Measurements from ENCODE around the gene SLC22A4. TPM values are rescaled to one million over a fixed set of nuclear protein-coding genes. Genes with fewer than 3 reads are reported as not detected.
A peak's percentile ranks its signal among the peaks of the same experiment; 100 is the strongest.

Gene SLC22A4
- total RNA-seq, 1 donor from 2014 or later, result 0.48 TPM

GRCh38 chr5:132365213-132365612 is 71.0 kb downstream of the SLC22A4 start:
- H3K27ac Mint-ChIP-seq, result peak overlapping the region; percentile 81

GRCh38 chr5:132368186-132368585 is 74.0 kb downstream of the SLC22A4 start:
- peaks cover 6% of the 10 kb centered on the region for H3K36me3 Mint-ChIP-seq (ENCODE audit: insufficient read depth)
- H3K4me1 Mint-ChIP-seq (ENCODE audit: low read depth), result peaks cover 19% of the 10 kb centered on the region
- no peak for TF ChIP-seq CTCF (IDR thresholded peaks at IDR 0.05; ENCODE audit: unreplicated experiment)
- no peaks in the 10 kb centered on the region for H3K27me3 Mint-ChIP-seq
- H3K27ac Mint-ChIP-seq, result no peak overlapping the region
- no peak for DNase-seq (ENCODE audit: low spot score, unreplicated experiment)
- peak overlapping the region; percentile 33 for H3K4me3 Mint-ChIP-seq (ENCODE audit: low read depth)
- H3K9me3 Mint-ChIP-seq (ENCODE audit: low read depth), result no peaks in the 10 kb centered on the region

More at GRCh38 chr5:132365213-132365612, 71.0 kb downstream of the SLC22A4 start:
- Mint-ChIP-seq H3K27me3 (no peaks in the 10 kb centered on the region), H3K9me3 (ENCODE audit: low read depth) (no peaks in the 10 kb centered on the region), H3K4me1 (ENCODE audit: low read depth) (peaks cover 3% of the 10 kb centered on the region), H3K36me3 (ENCODE audit: insufficient read depth) (peaks cover 9% of the 10 kb centered on the region), H3K4me3 (ENCODE audit: low read depth) (no peak overlapping the region)
- no peak for DNase-seq (ENCODE audit: low spot score, unreplicated experiment)
- no peak for TF ChIP-seq CTCF (IDR thresholded peaks at IDR 0.05; ENCODE audit: unreplicated experiment)

- DNase-seq (ENCODE audit: low spot score, unreplicated experiment), result no peak
- H3K36me3 Mint-ChIP-seq (ENCODE audit: insufficient read depth), result peaks cover 2% of the 10 kb centered on the region
- H3K27ac Mint-ChIP-seq, result peak overlapping the region; percentile 94
- peak overlapping the region; percentile 82 for H3K4me3 Mint-ChIP-seq (ENCODE audit: low read depth)
- H3K4me1 Mint-ChIP-seq (ENCODE audit: low read depth), result peaks cover 19% of the 10 kb centered on the region
- H3K27me3 Mint-ChIP-seq, result no peaks in the 10 kb centered on the region
- TF ChIP-seq CTCF (IDR thresholded peaks at IDR 0.05; ENCODE audit: unreplicated experiment), result no peak
- H3K9me3 Mint-ChIP-seq (ENCODE audit: low read depth), result no peaks in the 10 kb centered on the region
These were observed 74.8 kb downstream of the SLC22A4 start for GRCh38 chr5:132369007-132369473.

- Mint-ChIP-seq H3K27me3 (no peaks in the 10 kb centered on the region), H3K9me3 (ENCODE audit: low read depth) (no peaks in the 10 kb centered on the region), H3K36me3 (ENCODE audit: insufficient read depth) (peaks cover under 1% of the 10 kb centered on the region), H3K4me3 (ENCODE audit: low read depth) (peak within 1 kb of the TSS; percentile 82), H3K27ac (peak within 1 kb of the TSS; percentile 94), H3K4me1 (ENCODE audit: low read depth) (peaks cover 19% of the 10 kb centered on the region)
- peak; percentile 73 for DNase-seq (ENCODE audit: low spot score, unreplicated experiment)
- TF ChIP-seq CTCF (IDR thresholded peaks at IDR 0.05; ENCODE audit: unreplicated experiment), result no peak
These were observed 75.4 kb downstream of the SLC22A4 start, which contains the start of gene SLC22A5 for GRCh38 chr5:132369474-132370180. Gene SLC22A5, plus strand, starts transcription at chr5:132369710. Its CDS starts 263 bp downstream, at chr5:132369973.

GRCh38 chr5:132370181-132370970 is 76.2 kb downstream of the SLC22A4 start:
- Mint-ChIP-seq H3K4me3 (ENCODE audit: low read depth) (peak overlapping the region; percentile 82), H3K9me3 (ENCODE audit: low read depth) (no peaks in the 10 kb centered on the region), H3K27ac (peak overlapping the region; percentile 91), H3K4me1 (ENCODE audit: low read depth) (peaks cover 19% of the 10 kb centered on the region), H3K36me3 (ENCODE audit: insufficient read depth) (no peaks in the 10 kb centered on the region), H3K27me3 (no peaks in the 10 kb centered on the region)
- no peak for DNase-seq (ENCODE audit: low spot score, unreplicated experiment)
- TF ChIP-seq CTCF (IDR thresholded peaks at IDR 0.05; ENCODE audit: unreplicated experiment), result no peak

Data from progenitor cell of endocrine pancreas (in vitro differentiated cells).